ENCODE measurements around the gene BRD9.
"Not testable (repeated sequence)": the region's sequence is repeated elsewhere in the genome, so short reads cannot be mapped to it uniquely, and the experiment has no call there.

BRD9 gene

DNA sequence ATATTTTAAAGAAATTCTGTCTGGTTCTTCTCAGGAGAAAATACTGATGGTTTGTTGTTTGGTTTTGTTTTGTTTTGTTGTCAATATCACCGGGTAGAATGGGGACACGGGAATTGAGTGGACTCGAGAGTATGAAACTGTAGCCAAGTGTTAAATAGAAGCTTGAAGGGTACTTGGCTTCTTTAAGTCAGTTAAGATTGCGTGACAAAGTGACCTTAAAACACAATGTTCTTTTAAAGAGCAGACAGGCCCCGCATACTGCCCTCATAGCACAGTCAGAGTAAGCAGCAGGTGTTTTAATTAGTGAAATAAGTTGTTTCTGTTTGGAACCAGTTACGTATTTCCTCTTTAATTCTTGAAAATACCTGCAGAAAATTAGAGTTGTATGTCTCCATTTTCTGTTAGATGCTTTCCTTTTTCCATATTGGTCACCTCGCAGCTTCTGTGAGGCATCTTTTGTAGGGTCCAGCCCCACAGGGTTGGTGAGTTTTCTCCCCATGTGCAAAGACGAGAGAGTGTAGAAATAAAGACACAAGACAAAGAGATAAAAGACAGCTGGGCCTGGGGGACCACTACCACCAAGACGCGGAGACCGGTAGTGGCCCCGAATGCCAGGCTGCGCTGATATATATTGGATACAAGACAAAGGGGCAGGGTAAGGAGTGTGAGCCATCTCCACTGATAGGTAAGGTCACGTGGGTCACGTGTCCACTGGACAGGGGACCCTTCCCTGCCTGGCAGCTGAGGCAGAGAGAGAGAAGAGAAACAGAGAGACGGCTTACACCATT lies 9.7 kb upstream of the BRD9 start:
- DNase-seq, result no peak

DNA sequence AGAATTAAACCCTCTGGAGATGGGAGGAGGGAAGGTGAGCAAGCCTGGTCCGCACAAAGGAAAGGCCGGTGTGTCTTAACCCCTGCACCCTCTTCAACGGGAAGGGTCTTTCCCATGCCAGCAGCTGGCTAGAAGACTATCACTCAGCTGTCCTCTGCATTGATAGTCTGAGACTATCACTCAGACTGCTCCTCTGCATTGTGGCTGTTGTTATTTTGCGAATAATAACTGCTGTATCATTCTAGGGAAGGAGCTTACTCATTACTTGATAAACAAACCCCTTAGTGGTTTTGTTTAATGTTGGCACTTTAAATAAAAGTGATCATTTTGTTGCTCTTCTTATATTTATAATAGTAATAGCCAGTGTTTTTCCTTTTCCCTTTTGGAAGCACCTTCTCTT lies 8.2 kb upstream of the BRD9 start:
- no peak for DNase-seq

GRCh38 chr5:893711-894110 lies 1.1 kb upstream of the BRD9 start:
- no peak for DNase-seq

DNA sequence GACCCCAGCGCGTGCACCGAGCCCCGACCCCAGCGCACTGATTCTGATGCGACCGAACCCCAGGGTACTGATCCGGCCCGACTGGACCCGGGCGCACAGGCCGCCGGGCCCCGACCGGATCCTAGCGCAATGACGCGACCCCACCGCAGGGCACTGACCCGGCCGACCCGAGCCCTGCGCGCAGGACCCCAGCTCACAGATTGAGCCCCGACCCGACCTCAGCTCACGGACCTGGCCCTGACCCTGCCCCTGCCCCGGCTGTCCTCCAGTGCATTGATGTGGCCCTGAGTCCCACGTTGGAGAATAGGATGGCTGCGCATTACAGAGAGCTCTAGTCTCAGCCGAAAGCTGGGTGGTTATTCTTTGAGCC lies 521 bp upstream of the BRD9 start:
- DNase-seq, result no peak

DNA sequence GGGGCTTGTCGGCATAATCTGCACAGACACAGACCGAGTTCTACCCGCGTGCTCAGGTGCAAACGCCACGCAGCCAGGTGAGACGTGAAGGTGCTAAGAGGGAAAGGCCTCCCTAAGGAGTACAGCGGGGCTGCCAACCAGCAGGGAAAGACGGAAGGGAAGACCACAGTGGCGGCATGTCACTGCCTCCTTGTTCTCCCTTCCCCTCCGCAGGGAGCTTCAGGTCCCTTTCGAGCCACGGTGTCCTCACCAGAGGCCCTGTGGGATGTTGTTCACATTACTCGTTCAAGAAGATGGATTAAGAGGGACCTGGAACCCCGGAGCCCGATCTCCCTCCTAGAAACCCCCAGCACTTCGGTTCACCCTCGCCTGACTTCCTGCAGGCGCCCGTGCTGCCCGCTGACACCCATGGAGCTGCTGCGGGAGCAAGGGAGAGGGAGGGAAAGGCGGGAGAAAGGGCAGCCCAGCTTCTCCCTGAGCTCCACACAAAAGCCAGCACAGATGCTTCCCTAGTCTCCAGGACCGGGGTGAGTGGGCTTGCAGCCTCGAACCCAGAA lies 686 bp downstream of the BRD9 start:
- no peak for DNase-seq

- DNase-seq, result no peak
Observed at GRCh38 chr5:891117-891836, 1.3 kb downstream of the BRD9 start.

- no peak for DNase-seq
Observed at GRCh38 chr5:889075-889710, 3.4 kb downstream of the BRD9 start.

- DNase-seq, result no peak
Observed at GRCh38 chr5:888638-889035, 4.0 kb downstream of the BRD9 start.

DNA sequence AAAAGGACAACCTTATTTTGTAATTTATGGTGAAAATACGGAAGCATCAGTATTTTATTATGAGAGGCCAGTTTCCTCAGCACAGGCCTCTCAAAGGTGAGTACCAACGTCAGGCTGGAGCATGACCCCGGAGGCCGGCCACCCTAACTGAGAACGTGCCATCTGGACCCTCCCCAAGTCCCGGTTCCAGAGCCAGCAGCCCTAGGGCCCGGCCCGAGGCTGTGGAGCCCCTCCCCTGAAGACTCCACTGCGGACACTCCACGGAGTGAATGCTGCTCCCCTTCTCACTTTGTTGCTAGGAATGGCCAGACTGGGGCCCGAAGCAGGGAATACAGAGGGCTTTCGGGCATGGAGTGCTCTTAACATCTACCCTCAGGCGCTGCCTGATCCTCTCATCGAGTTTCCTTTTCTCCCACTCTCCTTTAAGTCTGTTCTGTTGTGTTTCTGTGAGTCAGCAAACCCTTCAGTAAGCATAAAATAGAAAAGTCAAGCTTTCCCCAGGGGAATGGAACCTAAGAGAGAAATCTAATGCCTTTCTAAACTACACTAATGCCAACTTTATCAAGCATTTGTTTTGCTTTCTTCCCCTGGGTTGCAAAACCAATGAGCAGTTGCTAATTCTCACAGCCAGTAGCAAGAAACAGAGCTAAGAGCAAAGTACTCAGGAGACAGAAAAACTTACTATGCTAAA lies 4.5 kb downstream of the BRD9 start:
- DNase-seq, result no peak

GRCh38 chr5:886716-887325 lies 5.8 kb downstream of the BRD9 start:
- no peak for DNase-seq

- no peak for DNase-seq
Observed at GRCh38 chr5:886036-886435, 6.6 kb downstream of the BRD9 start.

- DNase-seq, result no peak
Observed at GRCh38 chr5:885529-885928, 7.1 kb downstream of the BRD9 start.

DNA sequence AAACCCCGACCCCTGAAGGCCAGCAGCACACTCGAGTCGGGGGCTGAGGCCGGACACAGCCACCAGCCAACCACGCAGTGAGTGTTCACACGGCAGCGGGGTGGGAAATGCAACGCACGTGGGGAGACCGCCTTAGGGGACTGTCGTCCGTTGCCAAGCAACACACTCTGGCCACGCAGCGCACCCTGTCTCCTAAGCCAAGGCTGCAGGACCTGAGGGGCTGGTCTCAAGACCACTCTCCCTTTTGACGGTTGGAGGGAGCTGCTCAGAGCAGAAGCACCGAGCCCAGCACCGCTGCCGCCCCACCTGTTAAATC lies 7.5 kb downstream of the BRD9 start:
- no peak for DNase-seq

DNA sequence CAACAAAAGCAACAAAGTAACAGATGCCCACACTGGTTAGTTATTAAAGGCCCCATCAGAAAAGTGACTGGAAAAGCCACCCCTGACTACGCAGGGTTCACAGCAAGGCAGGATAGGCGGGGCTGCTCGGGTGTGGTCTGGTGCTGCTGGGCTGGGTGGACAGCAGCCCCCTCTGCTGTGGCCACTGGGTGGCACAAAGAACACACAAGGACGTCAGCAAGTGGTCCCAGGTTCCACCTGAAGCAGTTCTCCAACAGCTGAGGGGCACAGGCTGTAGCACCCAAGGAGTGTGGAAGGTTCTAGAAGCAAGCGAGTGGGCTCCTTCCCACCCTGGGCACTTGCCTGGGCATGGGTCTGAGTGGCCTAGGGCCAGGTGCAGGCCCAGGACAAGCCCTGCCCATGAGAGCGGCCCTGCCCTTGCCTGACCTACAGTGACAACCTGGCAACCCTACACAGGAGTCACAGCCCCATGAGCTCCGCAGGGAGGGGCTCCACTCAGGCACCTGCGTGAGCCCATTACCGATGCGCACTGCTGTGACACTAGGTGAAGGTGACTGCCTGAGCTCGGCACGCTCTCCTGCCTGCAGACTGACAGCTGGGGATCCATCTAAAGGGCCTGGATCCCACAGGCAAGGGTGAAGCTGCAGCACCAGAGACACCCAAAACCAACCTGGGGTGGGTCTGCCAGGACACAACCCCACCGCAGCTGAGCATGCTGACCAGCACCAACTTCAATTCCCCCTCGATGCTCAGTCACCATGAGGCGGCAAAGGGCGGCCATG lies 8.1 kb downstream of the BRD9 start:
- DNase-seq, result no peak

- no peak for DNase-seq
Observed at GRCh38 chr5:883475-884181, 9.0 kb downstream of the BRD9 start.

DNA sequence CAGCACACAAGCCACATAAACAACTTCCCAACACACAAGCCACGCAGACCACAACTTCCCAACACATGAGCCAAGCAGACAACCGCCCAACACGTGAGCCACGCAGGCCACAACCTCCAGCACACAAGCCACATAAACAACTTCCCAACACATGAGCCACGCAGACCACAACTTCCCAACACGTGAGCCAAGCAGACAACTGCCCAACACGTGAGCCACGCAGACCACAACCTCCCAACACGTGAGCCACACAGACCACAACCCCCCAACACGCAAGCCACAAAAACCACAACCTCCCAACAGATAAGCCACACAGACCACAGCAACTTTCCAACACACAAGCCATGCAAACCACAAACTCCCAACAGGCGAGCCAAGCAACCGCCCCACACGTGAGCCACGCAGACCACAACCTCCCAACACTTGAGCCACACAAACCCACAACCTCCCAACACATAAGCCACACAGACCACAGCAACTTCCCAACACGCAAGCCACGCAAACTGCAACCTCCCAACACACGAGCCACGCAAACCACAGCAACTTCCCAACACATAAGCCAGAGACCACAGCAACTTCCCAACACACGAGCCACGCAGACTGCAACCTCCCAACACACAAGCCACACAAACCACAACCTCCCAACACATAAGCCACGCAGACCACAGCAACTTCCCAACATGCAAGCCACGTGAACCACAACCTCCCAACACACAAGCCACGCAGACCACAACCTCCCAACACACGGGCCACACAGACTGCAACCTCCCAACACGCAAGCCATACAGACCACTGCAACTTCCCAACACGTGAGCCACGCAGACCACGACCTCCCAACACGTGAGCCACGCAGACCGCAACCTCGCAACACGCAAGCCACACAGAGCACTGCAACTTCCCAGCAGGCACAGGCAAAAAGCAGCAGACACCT lies 10.1 kb downstream of the BRD9 start:
- DNase-seq, result no peak

DNA sequence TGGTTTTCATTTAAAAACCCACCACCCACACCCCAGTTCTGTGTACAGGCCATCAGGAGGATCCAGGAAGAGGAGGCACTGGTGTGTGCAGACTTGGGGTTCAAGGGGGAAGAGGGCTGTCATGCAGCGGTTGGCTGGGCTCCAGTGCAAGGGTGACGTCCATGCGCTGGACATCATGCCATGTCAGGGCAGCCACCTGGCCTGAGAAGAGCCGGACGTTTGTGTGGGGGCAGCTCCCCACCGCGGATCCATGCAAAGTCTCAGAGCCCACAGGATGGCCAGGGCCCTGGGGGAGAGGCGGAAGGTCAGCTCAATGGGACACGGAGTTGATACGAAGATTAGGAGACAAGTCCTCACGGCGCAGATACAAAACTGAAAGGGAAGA lies 11.1 kb downstream of the BRD9 start:
- DNase-seq, result no peak

- DNase-seq, result no peak
Observed at GRCh38 chr5:880816-881550, 11.6 kb downstream of the BRD9 start.

GRCh38 chr5:878677-879076 lies 13.9 kb downstream of the BRD9 start:
- not testable (repeated sequence) for DNase-seq

DNA sequence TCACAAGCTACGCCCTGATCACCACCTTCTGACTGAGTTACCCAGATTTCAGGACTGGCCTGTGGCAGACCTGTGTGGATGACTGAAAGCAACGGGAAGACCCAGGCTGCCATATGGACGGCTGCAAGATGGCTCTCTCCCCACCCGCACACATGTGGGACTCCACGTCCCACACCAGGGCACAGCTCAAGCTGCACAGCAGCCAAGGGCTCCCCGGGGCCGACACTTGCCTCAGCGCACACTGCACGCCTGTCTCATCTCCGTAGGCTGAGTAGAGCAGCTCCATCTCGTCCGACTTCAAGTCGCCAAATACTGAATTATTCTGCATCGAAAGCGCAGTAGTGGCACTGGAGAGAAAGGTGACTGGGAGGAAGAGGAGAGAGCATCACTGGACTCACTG lies 14.5 kb downstream of the BRD9 start:
- no peak for DNase-seq
